Body of pancreas (tissue), 2 donors: ENCODE measurements around the gene ZNF226. TPM values are rescaled to one million over a fixed set of nuclear protein-coding genes. Genes with fewer than 3 reads are reported as not detected.

Experiments used
- total RNA-seq, 2 donors: library from RNA; depleted of rRNA; stranded (reverse); fragments of >200 nt; gene quantifications; one replicate each; pipeline ENCODE4 v1.1.0, GENCODE V29; 2016

ZNF226 gene
- total RNA-seq, 2 donors from 2014 or later, result 4.6 to 13.5 TPM

Other genes with a start within 250 kb of the ZNF226 start
- gene ZNF45, start 229.8 kb upstream of the ZNF226 start, total RNA-seq, result 10 to 100 TPM in 1 of 2 donors, 1 to 10 TPM in 1; 8.0 to 19.8 TPM
- 1 to 10 TPM; 1.3 to 4.7 TPM for gene ZNF221, start 213.9 kb upstream of the ZNF226 start, total RNA-seq
- gene ZNF155, start 180.9 kb upstream of the ZNF226 start, total RNA-seq, result 1 to 10 TPM in 1 of 2 donors, under 1 TPM in 1; 0.99 to 3.4 TPM
- 1 to 10 TPM in 1 of 2 donors, not detected in 1; 2.9 TPM for gene ZNF230, start 162.1 kb upstream of the ZNF226 start, total RNA-seq
- gene ZNF222, start 139.7 kb upstream of the ZNF226 start, total RNA-seq, result 1 to 10 TPM in 1 of 2 donors, not detected in 1; 2.1 TPM
- 1 to 10 TPM; 2.6 to 4.6 TPM for gene ZNF223, start 113.1 kb upstream of the ZNF226 start, total RNA-seq
- 1 to 10 TPM; 1.3 to 2.1 TPM for gene ZNF284, start 92.9 kb upstream of the ZNF226 start, total RNA-seq
- gene ZNF224, start 70.7 kb upstream of the ZNF226 start, total RNA-seq, result 10 to 100 TPM; 19.1 to 20.5 TPM
- 1 to 10 TPM; 2.0 to 2.9 TPM for gene ZNF225, start 51.7 kb upstream of the ZNF226 start, total RNA-seq
- gene ZNF234, start 23.5 kb upstream of the ZNF226 start, total RNA-seq, result 1 to 10 TPM; 2.3 to 4.9 TPM
- gene ZNF227, start 47.4 kb downstream of the ZNF226 start, total RNA-seq, result 1 to 10 TPM; 4.3 to 8.0 TPM
- under 1 TPM in 1 of 2 donors, not detected in 1; 0.78 TPM for gene ZNF233, start 94.8 kb downstream of the ZNF226 start, total RNA-seq
- gene ZNF235, start 139.9 kb downstream of the ZNF226 start, total RNA-seq, result 1 to 10 TPM; 2.6 to 4.4 TPM
- gene ZNF112, start 191.6 kb downstream of the ZNF226 start, total RNA-seq, result 1 to 10 TPM; 3.6 to 8.6 TPM
- 1 to 10 TPM in 1 of 2 donors, under 1 TPM in 1; 0.99 to 2.3 TPM for gene ZNF285, start 236.5 kb downstream of the ZNF226 start, total RNA-seq